GM12878 (cell line): Measurements from ENCODE around the gene ISLR2.

Source experiments
- BACH1 ChIP-seq: fragments of 450-650 bp; IDR thresholded peaks from 2 replicates; pipeline ENCODE4 v1.6.1; 2017; ENCODE audit warnings: mild to moderate bottlenecking, borderline replicate concordance
- CTCF ChIP-seq, 3 experiments: IDR thresholded peaks in 2 of 3; conservative IDR thresholded peaks in 1 of 3; 2 replicates each; pipeline ENCODE4 v1.5.1; 2011; ENCODE audit warnings: low read depth in 3 of 3, low read length in 3 of 3, mild to moderate bottlenecking in 3 of 3, control low read depth in 2 of 3, moderate library complexity in 2 of 3, inconsistent platforms in 1 of 3, mixed read lengths in 1 of 3; ENCODE audit not compliant: control insufficient read depth in 2 of 3, insufficient read depth in 1 of 3; ENCODE audit errors: extremely low read depth in 1 of 3
- ESRRA ChIP-seq: IDR thresholded peaks from 2 replicates; pipeline ENCODE4 v1.6.1; 2012; ENCODE audit warnings: mild to moderate bottlenecking, low read length, improper control_type of control experiment
- EZH2 ChIP-seq: IDR thresholded peaks from 2 replicates; pipeline ENCODE4 v1.6.1; 2012; ENCODE audit warnings: low read depth, mild to moderate bottlenecking, control low read depth, inconsistent platforms, low read length, borderline replicate concordance; ENCODE audit not compliant: control insufficient read depth
- HCFC1 ChIP-seq: fragments of 150-350 bp; IDR thresholded peaks from 2 replicates; pipeline ENCODE4 v1.6.1; 2014; ENCODE audit warnings: low read length
- NKRF ChIP-seq: fragments of 450-650 bp; conservative IDR thresholded peaks from 2 replicates; pipeline ENCODE4 v1.6.1; 2017; ENCODE audit warnings: mild to moderate bottlenecking, moderate library complexity
- PBX3 ChIP-seq: IDR thresholded peaks from 2 replicates; pipeline ENCODE4 v1.6.1; 2011; ENCODE audit warnings: mild to moderate bottlenecking, low read depth, low read length, moderate library complexity; ENCODE audit not compliant: insufficient replicate concordance
- POLR2AphosphoS5 ChIP-seq: IDR thresholded peaks from 2 replicates; pipeline ENCODE4 v1.6.1; 2011; ENCODE audit warnings: mild to moderate bottlenecking, low read length, inconsistent platforms
- RAD51 ChIP-seq: fragments of 450-650 bp; IDR thresholded peaks from 2 replicates; pipeline ENCODE4 v1.6.1; 2016; ENCODE audit warnings: moderate library complexity, mild to moderate bottlenecking, inconsistent platforms
- REST ChIP-seq: IDR thresholded peaks from 2 replicates; pipeline ENCODE4 v1.6.1; 2012; ENCODE audit warnings: mild to moderate bottlenecking, low read depth, low read length
- SMARCA5 ChIP-seq: fragments of 450-650 bp; IDR thresholded peaks from 2 replicates; pipeline ENCODE4 v1.6.1; 2017; ENCODE audit warnings: mild to moderate bottlenecking
- SP1 ChIP-seq: IDR thresholded peaks from one replicate; pipeline ENCODE4 v1.6.1; 2011; ENCODE audit warnings: low read depth, low read length
- ZSCAN29 ChIP-seq: fragments of 450-650 bp; IDR thresholded peaks from 2 replicates; pipeline ENCODE4 v1.6.1; 2017; ENCODE audit warnings: mild to moderate bottlenecking, moderate library complexity
- ZZZ3 ChIP-seq: IDR thresholded peaks from 2 replicates; pipeline ENCODE4 v1.6.1; 2011; ENCODE audit warnings: low read depth; ENCODE audit not compliant: control insufficient read depth, insufficient read length

DNA sequence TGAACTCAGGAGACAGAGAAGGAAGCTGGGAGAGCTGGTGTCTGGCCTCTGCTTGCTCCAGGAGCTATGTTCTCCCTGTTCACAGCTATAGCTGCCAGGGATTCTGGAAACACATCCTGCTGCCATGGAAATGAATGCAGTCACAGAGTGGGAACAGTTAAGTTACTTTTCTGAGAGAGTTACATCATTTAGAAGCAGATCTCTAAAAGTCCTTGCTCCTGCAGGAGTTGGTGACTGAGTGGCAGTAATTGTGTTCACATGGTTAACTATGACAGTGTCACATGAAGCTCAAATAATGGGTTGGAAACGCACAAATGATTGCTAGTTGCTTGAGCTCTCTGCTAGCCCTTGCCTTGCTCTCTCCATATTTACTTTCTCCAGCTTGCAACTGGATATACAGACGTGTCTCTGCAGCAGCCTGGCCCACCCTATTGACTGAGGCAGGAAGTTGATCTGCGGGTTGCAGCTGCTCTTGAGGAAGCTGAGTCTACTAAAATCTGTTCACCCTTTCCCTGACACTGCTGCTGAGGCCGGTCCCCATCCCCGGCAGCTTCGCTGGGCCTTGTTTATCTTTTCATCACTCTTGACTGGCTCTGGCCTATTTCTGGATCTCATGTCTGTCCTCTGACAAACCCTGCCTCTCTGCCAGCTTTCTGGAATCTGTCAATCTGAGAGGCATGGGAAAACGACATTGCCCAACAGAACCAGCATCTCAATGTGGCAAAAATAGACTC is 26.5 kb downstream of the ISLR2 start:
- TF ChIP-seq NKRF (no peak), ESRRA (no peak), CTCF (IDR thresholded peaks at IDR 0.05 in 2 of 3, conservative IDR thresholded peaks at IDR 0.05 in 1 of 3; ENCODE audit: control insufficient read depth in 2 of 3, extremely low read depth in 1 of 3, insufficient read depth in 1 of 3, low read depth in 3 of 3, low read length in 3 of 3) (no peak), BACH1 (no peak), SP1 (no peak), POLR2AphosphoS5 (no peak), PBX3 (no peak), HCFC1 (no peak), REST (no peak), SMARCA5 (no peak), ZZZ3 (no peak), EZH2 (no peak), ZSCAN29 (no peak), RAD51 (no peak)
